HEK293 (cell line): ENCODE results near the gene PSME4.

Source experiments
- CTCF ChIA-PET: fragments of 350-600 bp; formaldehyde crosslinking; extraction: SDS; loops from one replicate; lab custom pipeline; 2021; ENCODE audit warnings: antibody characterized with exemption; lab: Yijun Ruan, JAX
- POLR2A ChIA-PET: fragments of 300-600 bp; formaldehyde crosslinking; extraction: SDS; loops from one replicate; lab custom pipeline; 2020; ENCODE audit warnings: antibody characterized with exemption, inconsistent platforms; lab: Yijun Ruan, JAX
- H3K27ac ChIP-seq: fragments of 200-500 bp; sonication (Bioruptor generic); 2 replicates; pipeline ENCODE4 v1.5.1; 2014; ENCODE audit warnings: low read depth, low read length, control low read depth, inconsistent platforms; ENCODE audit errors: extremely low read depth
- H3K36me3 ChIP-seq, 2 experiments: fragments of 200-500 bp in 1 of 2; sonication (Bioruptor generic) in 1 of 2; 1 replicate in 1 of 2; 2 replicates in 1 of 2; pipeline ENCODE4 v1.5.1; 2014 to 2017; ENCODE audit warnings: inconsistent platforms in 2 of 2, low read length in 2 of 2; ENCODE audit not compliant: control insufficient read depth in 2 of 2, insufficient read depth in 1 of 2
- H3K4me1 ChIP-seq: fragments of 200-500 bp; sonication (Bioruptor generic); 2 replicates; pipeline ENCODE4 v1.5.1; 2014; ENCODE audit warnings: mild to moderate bottlenecking, low read length, inconsistent platforms; ENCODE audit not compliant: control insufficient read depth, insufficient read depth
- H3K4me3 ChIP-seq: 2 replicates; pipeline ENCODE4 v1.5.1; 2011; ENCODE audit warnings: low read depth, mild to moderate bottlenecking, control low read depth, low read length, moderate library complexity
- H3K9me3 ChIP-seq: fragments of 200-500 bp; sonication (Bioruptor generic); 2 replicates; pipeline ENCODE4 v1.5.1; 2014; ENCODE audit warnings: low read depth, low read length, inconsistent platforms; ENCODE audit not compliant: control insufficient read depth, insufficient read depth
- EGR2 ChIP-seq: fragments of 450-650 bp; formaldehyde crosslinking; IDR thresholded peaks from 2 replicates; pipeline ENCODE4 v1.5.1; 2016; ENCODE audit warnings: low read depth, missing biosample characterization, missing genetic modification characterization
- HOXD13 ChIP-seq: sonication (generic); formaldehyde crosslinking; IDR thresholded peaks from 2 replicates; pipeline ENCODE4 v1.8.0; 2022; ENCODE audit warnings: missing genetic modification reagents, borderline replicate concordance
- KLF1 ChIP-seq: fragments of 450-650 bp; formaldehyde crosslinking; IDR thresholded peaks from 2 replicates; pipeline ENCODE4 v1.5.1; 2016; ENCODE audit warnings: missing biosample characterization, missing genetic modification characterization
- SCRT2 ChIP-seq: fragments of 450-650 bp; formaldehyde crosslinking; IDR thresholded peaks from 2 replicates; pipeline ENCODE4 v1.5.1; 2016; ENCODE audit warnings: missing biosample characterization, missing genetic modification characterization
- SP7 ChIP-seq: fragments of 450-650 bp; formaldehyde crosslinking; IDR thresholded peaks from 2 replicates; pipeline ENCODE4 v1.5.1; 2016; ENCODE audit warnings: missing biosample characterization, missing genetic modification characterization
- ZNF133 ChIP-seq: fragments of 450-650 bp; formaldehyde crosslinking; IDR thresholded peaks from 2 replicates; pipeline ENCODE4 v1.5.1; 2016; ENCODE audit warnings: missing biosample characterization, missing genetic modification characterization
- ZNF174 ChIP-seq: fragments of 450-650 bp; formaldehyde crosslinking; IDR thresholded peaks from 2 replicates; pipeline ENCODE4 v1.5.0; 2017; ENCODE audit warnings: missing biosample characterization, mild to moderate bottlenecking, missing genetic modification characterization
- ZNF223 ChIP-seq: fragments of 450-650 bp; formaldehyde crosslinking; IDR thresholded peaks from 2 replicates; pipeline ENCODE4 v1.5.1; 2016; ENCODE audit warnings: missing biosample characterization, missing genetic modification characterization
- ZNF248 ChIP-seq: fragments of 450-650 bp; formaldehyde crosslinking; IDR thresholded peaks from 2 replicates; pipeline ENCODE4 v1.5.1; 2017; ENCODE audit warnings: missing biosample characterization, missing genetic modification characterization
- ZNF433 ChIP-seq: fragments of 450-650 bp; formaldehyde crosslinking; IDR thresholded peaks from 2 replicates; pipeline ENCODE4 v1.5.1; 2016; ENCODE audit warnings: missing biosample characterization, missing genetic modification characterization, low read depth
- ZNF600 ChIP-seq: fragments of 450-650 bp; formaldehyde crosslinking; IDR thresholded peaks from 2 replicates; pipeline ENCODE4 v1.5.1; 2016; ENCODE audit warnings: missing biosample characterization, missing genetic modification characterization
- ZSCAN5A ChIP-seq: fragments of 450-650 bp; formaldehyde crosslinking; IDR thresholded peaks from 2 replicates; pipeline ENCODE4 v1.5.1; 2016; ENCODE audit warnings: missing biosample characterization, missing genetic modification characterization
- TF ChIP-seq, protein P1 (sequence below): fragments of 450-650 bp; formaldehyde crosslinking; IDR thresholded peaks from 2 replicates; pipeline ENCODE4 v1.5.1; 2016; ENCODE audit warnings: missing biosample characterization, missing genetic modification characterization
- TF ChIP-seq, protein P2 (sequence below): fragments of 450-650 bp; IDR thresholded peaks from 2 replicates; pipeline ENCODE4 v1.5.1; 2018; ENCODE audit warnings: missing biosample characterization, missing genetic modification characterization

PSME4 gene

DNA sequence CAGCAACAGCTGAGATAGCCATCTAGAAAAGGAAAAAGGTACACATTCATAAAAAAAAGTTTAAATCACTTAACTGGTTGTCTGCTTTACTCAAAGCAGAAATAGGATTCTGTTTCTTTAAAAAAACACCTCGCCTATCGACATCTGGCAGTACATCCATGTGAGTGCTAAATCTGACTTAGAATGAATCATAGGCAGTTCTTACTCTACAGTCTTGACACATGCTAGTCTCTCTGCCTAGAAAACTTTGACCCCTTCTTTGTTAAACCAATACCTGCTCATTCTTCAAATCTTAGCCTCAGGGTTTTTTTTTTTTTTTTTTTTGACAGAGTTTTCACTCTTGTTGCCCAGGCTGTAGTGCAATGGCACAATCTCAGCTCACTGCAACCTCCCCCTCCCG, 73.9 kb downstream of the PSME4 start:
- peaks cover 74 to 96% of the 10 kb centered on the region in 2 experiments for H3K36me3 ChIP-seq
- no peak overlapping the region for H3K27ac ChIP-seq
- H3K4me3 ChIP-seq: no peak overlapping the region
- no peaks in the 10 kb centered on the region for H3K4me1 ChIP-seq
- no peaks in the 10 kb centered on the region for H3K9me3 ChIP-seq
- ChIA-PET POLR2A (no interaction called here), CTCF (interaction anchor here (0.6 to 1.2 kb wide), 2 partner anchors 8 to 35 kb away, joined by 3 read pairs; no protein-coding TSS in a partner anchor)
- TF ChIP-seq, protein P1, sequence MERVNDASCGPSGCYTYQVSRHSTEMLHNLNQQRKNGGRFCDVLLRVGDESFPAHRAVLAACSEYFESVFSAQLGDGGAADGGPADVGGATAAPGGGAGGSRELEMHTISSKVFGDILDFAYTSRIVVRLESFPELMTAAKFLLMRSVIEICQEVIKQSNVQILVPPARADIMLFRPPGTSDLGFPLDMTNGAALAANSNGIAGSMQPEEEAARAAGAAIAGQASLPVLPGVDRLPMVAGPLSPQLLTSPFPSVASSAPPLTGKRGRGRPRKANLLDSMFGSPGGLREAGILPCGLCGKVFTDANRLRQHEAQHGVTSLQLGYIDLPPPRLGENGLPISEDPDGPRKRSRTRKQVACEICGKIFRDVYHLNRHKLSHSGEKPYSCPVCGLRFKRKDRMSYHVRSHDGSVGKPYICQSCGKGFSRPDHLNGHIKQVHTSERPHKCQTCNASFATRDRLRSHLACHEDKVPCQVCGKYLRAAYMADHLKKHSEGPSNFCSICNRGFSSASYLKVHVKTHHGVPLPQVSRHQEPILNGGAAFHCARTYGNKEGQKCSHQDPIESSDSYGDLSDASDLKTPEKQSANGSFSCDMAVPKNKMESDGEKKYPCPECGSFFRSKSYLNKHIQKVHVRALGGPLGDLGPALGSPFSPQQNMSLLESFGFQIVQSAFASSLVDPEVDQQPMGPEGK: no peak
- TF ChIP-seq EGR2 (tag by site-specific recombination) (no peak), SCRT2 (no peak), KLF1 (no peak), ZNF600 (tag by site-specific recombination) (no peak), ZNF248 (tag by site-specific recombination) (no peak), ZNF174 (no peak), ZNF433 (tag by site-specific recombination) (no peak)
- TF ChIP-seq, protein P2, sequence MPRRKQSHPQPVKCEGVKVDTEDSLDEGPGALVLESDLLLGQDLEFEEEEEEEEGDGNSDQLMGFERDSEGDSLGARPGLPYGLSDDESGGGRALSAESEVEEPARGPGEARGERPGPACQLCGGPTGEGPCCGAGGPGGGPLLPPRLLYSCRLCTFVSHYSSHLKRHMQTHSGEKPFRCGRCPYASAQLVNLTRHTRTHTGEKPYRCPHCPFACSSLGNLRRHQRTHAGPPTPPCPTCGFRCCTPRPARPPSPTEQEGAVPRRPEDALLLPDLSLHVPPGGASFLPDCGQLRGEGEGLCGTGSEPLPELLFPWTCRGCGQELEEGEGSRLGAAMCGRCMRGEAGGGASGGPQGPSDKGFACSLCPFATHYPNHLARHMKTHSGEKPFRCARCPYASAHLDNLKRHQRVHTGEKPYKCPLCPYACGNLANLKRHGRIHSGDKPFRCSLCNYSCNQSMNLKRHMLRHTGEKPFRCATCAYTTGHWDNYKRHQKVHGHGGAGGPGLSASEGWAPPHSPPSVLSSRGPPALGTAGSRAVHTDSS (tag by site-specific recombination): no peak

DNA sequence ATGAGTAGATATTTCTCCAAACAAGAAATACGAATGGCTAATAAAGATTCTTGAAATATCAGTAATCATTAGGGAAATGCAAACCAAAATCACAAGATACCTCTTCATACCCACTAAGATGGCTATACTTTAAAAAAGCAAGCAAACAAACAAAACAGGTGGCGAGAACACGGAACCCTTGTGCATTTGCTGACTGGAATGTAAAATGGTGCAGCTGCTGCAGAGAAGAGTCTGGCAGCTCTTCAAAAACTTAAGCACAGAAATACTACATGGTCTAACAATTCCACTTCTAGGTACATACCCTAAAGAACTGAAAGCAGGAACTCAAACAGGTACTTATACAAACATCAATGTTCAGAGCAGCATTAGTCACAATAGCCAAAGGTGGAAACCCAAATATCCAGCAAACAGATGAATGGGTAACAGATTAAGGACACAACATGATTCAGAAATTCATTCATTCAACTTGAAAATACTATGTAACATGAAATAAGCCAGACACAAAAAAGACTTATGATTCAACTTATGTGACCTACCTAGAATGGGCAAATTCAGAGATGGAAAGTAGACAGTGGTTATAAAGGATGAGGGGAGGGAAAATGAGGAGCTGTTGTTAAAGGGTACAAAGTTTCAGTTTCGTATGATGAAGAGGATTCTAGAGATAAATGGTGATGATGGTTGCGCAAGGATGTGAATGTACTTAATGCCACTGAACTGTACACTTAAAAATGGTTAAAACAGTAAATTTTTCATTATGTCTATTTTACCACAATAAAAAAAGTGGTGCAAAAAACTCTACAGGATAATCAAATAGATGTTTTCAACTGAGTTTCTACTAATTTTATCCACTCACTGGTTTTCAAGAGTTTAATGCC, 84.2 kb downstream of the PSME4 start:
- Histone ChIP-seq H3K4me3 (no peak overlapping the region), H3K36me3 (peaks cover 71 to 92% of the 10 kb centered on the region in 2 experiments), H3K4me1 (no peaks in the 10 kb centered on the region), H3K9me3 (no peaks in the 10 kb centered on the region), H3K27ac (no peak overlapping the region)
- TF ChIP-seq ZNF248 (tag by site-specific recombination) (no peak), ZNF223 (tag by site-specific recombination) (no peak), ZSCAN5A (tag by site-specific recombination) (no peak), ZNF133 (tag by site-specific recombination) (no peak)
- ChIA-PET CTCF (no interaction called here), POLR2A (no interaction called here)

DNA sequence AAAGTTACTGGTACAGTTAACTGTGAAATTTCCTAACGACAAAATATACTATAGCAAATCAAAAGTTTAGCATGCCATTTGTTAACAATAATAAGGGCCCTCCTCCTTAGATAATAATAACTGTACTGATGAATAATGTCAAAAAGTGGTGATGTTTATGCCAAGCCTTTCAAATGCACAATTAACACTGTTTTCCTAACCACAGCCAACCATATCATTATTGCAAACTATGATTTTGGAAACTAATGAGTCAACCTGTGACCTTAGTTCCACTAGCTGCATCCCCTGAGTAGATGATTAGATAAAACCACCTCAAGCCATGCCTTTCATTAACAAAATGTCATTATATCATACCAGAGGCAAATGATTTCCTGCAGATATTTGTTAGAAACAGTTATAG, 85.9 kb downstream of the PSME4 start:
- POLR2A ChIA-PET: no interaction called here
- TF ChIP-seq HOXD13 (CRISPR knock-in tag) (no peak), SP7 (tag by site-specific recombination) (peak; percentile 50)
- Histone ChIP-seq H3K36me3 (peaks cover 54 to 82% of the 10 kb centered on the region in 2 experiments), H3K9me3 (no peaks in the 10 kb centered on the region), H3K4me1 (no peaks in the 10 kb centered on the region), H3K27ac (no peak overlapping the region), H3K4me3 (no peak overlapping the region)
- CTCF ChIA-PET: no interaction called here
